Measurements from ENCODE around the gene HSD17B12.
"Not testable (repeated sequence)": the region's sequence is repeated elsewhere in the genome, so short reads cannot be mapped to it uniquely, and the experiment has no call there.

The HSD17B12 gene

GRCh38 chr11:43748095-43748494 is 67.6 kb downstream of the HSD17B12 start:
- no peak for DNase-seq

GRCh38 chr11:43751726-43752125 is 71.2 kb downstream of the HSD17B12 start:
- DNase-seq = no peak

GRCh38 chr11:43756575-43756974 is 76.0 kb downstream of the HSD17B12 start:
- DNase-seq = no peak

GRCh38 chr11:43758927-43759326 is 78.4 kb downstream of the HSD17B12 start:
- DNase-seq = no peak

- no peak for DNase-seq
Measured at GRCh38 chr11:43760902-43761301, 80.4 kb downstream of the HSD17B12 start.

GRCh38 chr11:43765194-43765593 is 84.7 kb downstream of the HSD17B12 start:
- DNase-seq = no peak

GRCh38 chr11:43768654-43769053 is 88.1 kb downstream of the HSD17B12 start:
- DNase-seq = not testable (repeated sequence)

- no peak for DNase-seq
Measured at GRCh38 chr11:43770173-43770572, 89.6 kb downstream of the HSD17B12 start.

GRCh38 chr11:43772733-43773132 is 92.2 kb downstream of the HSD17B12 start:
- DNase-seq = no peak

GRCh38 chr11:43774786-43775185 is 94.2 kb downstream of the HSD17B12 start:
- no peak for DNase-seq

GRCh38 chr11:43779306-43779705 is 98.8 kb downstream of the HSD17B12 start:
- no peak for DNase-seq

GRCh38 chr11:43784301-43784700 is 103.8 kb downstream of the HSD17B12 start:
- DNase-seq = no peak

- no peak for DNase-seq
Measured at GRCh38 chr11:43784866-43785265, 104.3 kb downstream of the HSD17B12 start.

GRCh38 chr11:43785318-43785717 is 104.8 kb downstream of the HSD17B12 start:
- no peak for DNase-seq

GRCh38 chr11:43786016-43786415 is 105.5 kb downstream of the HSD17B12 start:
- DNase-seq = no peak

GRCh38 chr11:43787824-43788223 is 107.3 kb downstream of the HSD17B12 start:
- DNase-seq = no peak

- no peak for DNase-seq
Measured at GRCh38 chr11:43788421-43788820, 107.9 kb downstream of the HSD17B12 start.

GRCh38 chr11:43789700-43790443 is 109.3 kb downstream of the HSD17B12 start:
- no peak for DNase-seq

- no peak for DNase-seq
Measured at GRCh38 chr11:43790444-43790794, 109.9 kb downstream of the HSD17B12 start.

GRCh38 chr11:43797337-43797736 is 116.8 kb downstream of the HSD17B12 start:
- DNase-seq = no peak

- no peak for DNase-seq
Measured at GRCh38 chr11:43797866-43798265, 117.3 kb downstream of the HSD17B12 start.

GRCh38 chr11:43802509-43802908 is 122.0 kb downstream of the HSD17B12 start:
- no peak for DNase-seq

- no peak for DNase-seq
Measured at GRCh38 chr11:43803766-43804165, 123.2 kb downstream of the HSD17B12 start.

- no peak for DNase-seq
Measured at GRCh38 chr11:43806976-43807375, 126.4 kb downstream of the HSD17B12 start.

- DNase-seq = no peak
Measured at GRCh38 chr11:43810929-43811596, 130.5 kb downstream of the HSD17B12 start.

Measured in stimulated activated CD4-positive, alpha-beta T cell treated with anti-CD3 and anti-CD28 coated beads, Interleukin-2, amount 100 ng/mL, for 24 hours (primary cell).